ENCODE data around the gene SAMD9L. TPM values are rescaled to one million over a fixed set of nuclear protein-coding genes. Genes with fewer than 3 reads are reported as not detected.

The SAMD9L gene
- total RNA-seq: 4.2 TPM

- Histone ChIP-seq H3K36me3 (ENCODE audit: control insufficient read depth in 3 of 3, insufficient read depth in 3 of 3, low read length in 3 of 3) (peaks cover 6 to 16% (median 12%) of the 10 kb centered on the region in 3 donors), H3K27me3 (ENCODE audit: control insufficient read depth in 3 of 3, insufficient read depth in 3 of 3, low read length in 3 of 3) (no peaks in the 10 kb centered on the region), H3K9ac (ENCODE audit: low read depth in 1 of 3, low read length in 3 of 3) (peak within 1 kb of the TSS; percentile 19 to 72 (median 52)), H3K27ac (ENCODE audit: low read depth, low read length) (peak within 1 kb of the TSS; percentile 59), H3K9me3 (ENCODE audit: control insufficient read depth in 3 of 3, low read length in 3 of 3) (no peaks in the 10 kb centered on the region), H3K4me1 (ENCODE audit: control insufficient read depth in 3 of 3, insufficient read depth in 3 of 3, low read length in 3 of 3) (peaks cover 4 to 6% (median 4%) of the 10 kb centered on the region in 3 donors), H3K4me3 (ENCODE audit: low read length in 3 of 3) (peak within 1 kb of the TSS; percentile 68 to 75 (median 73))
Observed at GRCh38 chr7:93148144-93148543, at the start of gene SAMD9L. Gene SAMD9L, minus strand, starts transcription at chr7:93148385. Its CDS starts 12,414 bp downstream, at chr7:93135971.

GRCh38 chr7:93196336-93196735 lies 48.2 kb upstream of the SAMD9L start:
- H3K4me3 ChIP-seq (ENCODE audit: low read length in 3 of 3): no peak overlapping the region
- no peaks in the 10 kb centered on the region for H3K27me3 ChIP-seq (ENCODE audit: control insufficient read depth in 3 of 3, insufficient read depth in 3 of 3, low read length in 3 of 3)
- no peak overlapping the region for H3K9ac ChIP-seq (ENCODE audit: low read depth in 1 of 3, low read length in 3 of 3)
- H3K4me1 ChIP-seq (ENCODE audit: control insufficient read depth in 3 of 3, insufficient read depth in 3 of 3, low read length in 3 of 3): no peaks in the 10 kb centered on the region
- no peak overlapping the region for H3K27ac ChIP-seq (ENCODE audit: low read depth, low read length)
- H3K36me3 ChIP-seq (ENCODE audit: control insufficient read depth in 3 of 3, insufficient read depth in 3 of 3, low read length in 3 of 3): no peaks in the 10 kb centered on the region
- H3K9me3 ChIP-seq (ENCODE audit: control insufficient read depth in 3 of 3, low read length in 3 of 3): no peaks in the 10 kb centered on the region

GRCh38 chr7:93194386-93194785 lies 46.2 kb upstream of the SAMD9L start:
- H3K36me3 ChIP-seq (ENCODE audit: control insufficient read depth in 3 of 3, insufficient read depth in 3 of 3, low read length in 3 of 3): no peaks in the 10 kb centered on the region
- no peak overlapping the region for H3K4me3 ChIP-seq (ENCODE audit: low read length in 3 of 3)

GRCh38 chr7:93188870-93189634 lies 40.9 kb upstream of the SAMD9L start:
- peaks cover 0 to 2% (median 0%) of the 10 kb centered on the region in 3 donors for H3K27me3 ChIP-seq (ENCODE audit: control insufficient read depth in 3 of 3, insufficient read depth in 3 of 3, low read length in 3 of 3)
- no peak overlapping the region for H3K4me3 ChIP-seq (ENCODE audit: low read length in 3 of 3)
- no peaks in the 10 kb centered on the region for H3K9me3 ChIP-seq (ENCODE audit: control insufficient read depth in 3 of 3, low read length in 3 of 3)
- no peak overlapping the region for H3K9ac ChIP-seq (ENCODE audit: low read depth in 1 of 3, low read length in 3 of 3)
- no peaks in the 10 kb centered on the region for H3K36me3 ChIP-seq (ENCODE audit: control insufficient read depth in 3 of 3, insufficient read depth in 3 of 3, low read length in 3 of 3)
- H3K4me1 ChIP-seq (ENCODE audit: control insufficient read depth in 3 of 3, insufficient read depth in 3 of 3, low read length in 3 of 3): no peaks in the 10 kb centered on the region
- no peak overlapping the region for H3K27ac ChIP-seq (ENCODE audit: low read depth, low read length)

More at GRCh38 chr7:93194386-93194785, 46.2 kb upstream of the SAMD9L start:
- Histone ChIP-seq H3K4me1 (ENCODE audit: control insufficient read depth in 3 of 3, insufficient read depth in 3 of 3, low read length in 3 of 3) (no peaks in the 10 kb centered on the region), H3K9ac (ENCODE audit: low read depth in 1 of 3, low read length in 3 of 3) (no peak overlapping the region), H3K27ac (ENCODE audit: low read depth, low read length) (no peak overlapping the region), H3K27me3 (ENCODE audit: control insufficient read depth in 3 of 3, insufficient read depth in 3 of 3, low read length in 3 of 3) (no peaks in the 10 kb centered on the region), H3K9me3 (ENCODE audit: control insufficient read depth in 3 of 3, low read length in 3 of 3) (no peaks in the 10 kb centered on the region)

- Histone ChIP-seq H3K4me1 (ENCODE audit: control insufficient read depth in 3 of 3, insufficient read depth in 3 of 3, low read length in 3 of 3) (no peaks in the 10 kb centered on the region), H3K27me3 (ENCODE audit: control insufficient read depth in 3 of 3, insufficient read depth in 3 of 3, low read length in 3 of 3) (peaks cover 0 to 2% (median 0%) of the 10 kb centered on the region in 3 donors), H3K27ac (ENCODE audit: low read depth, low read length) (no peak overlapping the region), H3K9me3 (ENCODE audit: control insufficient read depth in 3 of 3, low read length in 3 of 3) (no peaks in the 10 kb centered on the region), H3K4me3 (ENCODE audit: low read length in 3 of 3) (no peak overlapping the region), H3K9ac (ENCODE audit: low read depth in 1 of 3, low read length in 3 of 3) (no peak overlapping the region), H3K36me3 (ENCODE audit: control insufficient read depth in 3 of 3, insufficient read depth in 3 of 3, low read length in 3 of 3) (no peaks in the 10 kb centered on the region)
Observed at GRCh38 chr7:93185303-93186027, 37.3 kb upstream of the SAMD9L start.

- H3K9me3 ChIP-seq (ENCODE audit: control insufficient read depth in 3 of 3, low read length in 3 of 3): no peaks in the 10 kb centered on the region
- no peak overlapping the region for H3K27ac ChIP-seq (ENCODE audit: low read depth, low read length)
- no peaks in the 10 kb centered on the region for H3K4me1 ChIP-seq (ENCODE audit: control insufficient read depth in 3 of 3, insufficient read depth in 3 of 3, low read length in 3 of 3)
- no peaks in the 10 kb centered on the region for H3K36me3 ChIP-seq (ENCODE audit: control insufficient read depth in 3 of 3, insufficient read depth in 3 of 3, low read length in 3 of 3)
- H3K27me3 ChIP-seq (ENCODE audit: control insufficient read depth in 3 of 3, insufficient read depth in 3 of 3, low read length in 3 of 3): peaks cover 0 to 3% (median 0%) of the 10 kb centered on the region in 3 donors
- H3K9ac ChIP-seq (ENCODE audit: low read depth in 1 of 3, low read length in 3 of 3): no peak overlapping the region
- no peak overlapping the region for H3K4me3 ChIP-seq (ENCODE audit: low read length in 3 of 3)
Observed at GRCh38 chr7:93179173-93179572, 31.0 kb upstream of the SAMD9L start.

- no peaks in the 10 kb centered on the region for H3K9me3 ChIP-seq (ENCODE audit: control insufficient read depth in 3 of 3, low read length in 3 of 3)
- no peak overlapping the region for H3K4me3 ChIP-seq (ENCODE audit: low read length in 3 of 3)
- H3K27ac ChIP-seq (ENCODE audit: low read depth, low read length): no peak overlapping the region
- H3K4me1 ChIP-seq (ENCODE audit: control insufficient read depth in 3 of 3, insufficient read depth in 3 of 3, low read length in 3 of 3): no peaks in the 10 kb centered on the region
- peaks cover 0 to 3% (median 0%) of the 10 kb centered on the region in 3 donors for H3K27me3 ChIP-seq (ENCODE audit: control insufficient read depth in 3 of 3, insufficient read depth in 3 of 3, low read length in 3 of 3)
- no peaks in the 10 kb centered on the region for H3K36me3 ChIP-seq (ENCODE audit: control insufficient read depth in 3 of 3, insufficient read depth in 3 of 3, low read length in 3 of 3)
- H3K9ac ChIP-seq (ENCODE audit: low read depth in 1 of 3, low read length in 3 of 3): no peak overlapping the region
Observed at GRCh38 chr7:93178213-93178612, 30.0 kb upstream of the SAMD9L start.

- no peak overlapping the region for H3K27ac ChIP-seq (ENCODE audit: low read depth, low read length)
- no peaks in the 10 kb centered on the region for H3K36me3 ChIP-seq (ENCODE audit: control insufficient read depth in 3 of 3, insufficient read depth in 3 of 3, low read length in 3 of 3)
- H3K4me1 ChIP-seq (ENCODE audit: control insufficient read depth in 3 of 3, insufficient read depth in 3 of 3, low read length in 3 of 3): no peaks in the 10 kb centered on the region
- H3K27me3 ChIP-seq (ENCODE audit: control insufficient read depth in 3 of 3, insufficient read depth in 3 of 3, low read length in 3 of 3): peaks cover 0 to 3% (median 0%) of the 10 kb centered on the region in 3 donors
- no peak overlapping the region for H3K4me3 ChIP-seq (ENCODE audit: low read length in 3 of 3)
- no peak overlapping the region for H3K9ac ChIP-seq (ENCODE audit: low read depth in 1 of 3, low read length in 3 of 3)
- H3K9me3 ChIP-seq (ENCODE audit: control insufficient read depth in 3 of 3, low read length in 3 of 3): peaks cover 0 to 2% (median 0%) of the 10 kb centered on the region in 3 donors
Observed at GRCh38 chr7:93176992-93177580, 28.9 kb upstream of the SAMD9L start.

- Histone ChIP-seq H3K4me3 (ENCODE audit: low read length in 3 of 3) (no peak overlapping the region), H3K9me3 (ENCODE audit: control insufficient read depth in 3 of 3, low read length in 3 of 3) (peaks cover 0 to 8% (median 4%) of the 10 kb centered on the region in 3 donors), H3K4me1 (ENCODE audit: control insufficient read depth in 3 of 3, insufficient read depth in 3 of 3, low read length in 3 of 3) (no peaks in the 10 kb centered on the region), H3K36me3 (ENCODE audit: control insufficient read depth in 3 of 3, insufficient read depth in 3 of 3, low read length in 3 of 3) (no peaks in the 10 kb centered on the region), H3K27me3 (ENCODE audit: control insufficient read depth in 3 of 3, insufficient read depth in 3 of 3, low read length in 3 of 3) (peaks cover 0 to under 1% (median 0%) of the 10 kb centered on the region in 3 donors), H3K27ac (ENCODE audit: low read depth, low read length) (no peak overlapping the region), H3K9ac (ENCODE audit: low read depth in 1 of 3, low read length in 3 of 3) (no peak overlapping the region)
Observed at GRCh38 chr7:93175219-93175618, 27.0 kb upstream of the SAMD9L start.

GRCh38 chr7:93172683-93173082 lies 24.5 kb upstream of the SAMD9L start:
- no peak overlapping the region for H3K4me3 ChIP-seq (ENCODE audit: low read length in 3 of 3)
- no peaks in the 10 kb centered on the region for H3K4me1 ChIP-seq (ENCODE audit: control insufficient read depth in 3 of 3, insufficient read depth in 3 of 3, low read length in 3 of 3)
- peaks cover 0 to 8% (median 4%) of the 10 kb centered on the region in 3 donors for H3K9me3 ChIP-seq (ENCODE audit: control insufficient read depth in 3 of 3, low read length in 3 of 3)
- H3K9ac ChIP-seq (ENCODE audit: low read depth in 1 of 3, low read length in 3 of 3): no peak overlapping the region
- H3K36me3 ChIP-seq (ENCODE audit: control insufficient read depth in 3 of 3, insufficient read depth in 3 of 3, low read length in 3 of 3): no peaks in the 10 kb centered on the region
- no peak overlapping the region for H3K27ac ChIP-seq (ENCODE audit: low read depth, low read length)
- no peaks in the 10 kb centered on the region for H3K27me3 ChIP-seq (ENCODE audit: control insufficient read depth in 3 of 3, insufficient read depth in 3 of 3, low read length in 3 of 3)

Measured in skeletal muscle tissue (tissue), 4 donors.